GM12891 (cell line): ENCODE measurements around the gene PDZD2.

Source experiments
- PAX5 ChIP-seq: IDR thresholded peaks from 2 replicates; pipeline ENCODE4 v1.6.1; 2011; ENCODE audit warnings: low read length, moderate library complexity, mild to moderate bottlenecking; ENCODE audit not compliant: insufficient read depth, severe bottlenecking
- POLR2A ChIP-seq: IDR thresholded peaks from 2 replicates; pipeline ENCODE4 v1.6.1; 2011; ENCODE audit warnings: low read depth, low read length, control low read depth
- POLR2AphosphoS5 ChIP-seq: IDR thresholded peaks from 2 replicates; pipeline ENCODE4 v1.6.1; 2011; ENCODE audit warnings: low read depth, low read length, control low read depth
- SPI1 ChIP-seq: IDR thresholded peaks from 2 replicates; pipeline ENCODE4 v1.6.1; 2011; ENCODE audit warnings: low read depth, low read length, control low read depth
- TAF1 ChIP-seq: IDR thresholded peaks from 2 replicates; pipeline ENCODE4 v1.6.1; 2011; ENCODE audit warnings: low read depth, low read length, control low read depth

- TF ChIP-seq TAF1 (no peak), POLR2A (no peak), POLR2AphosphoS5 (no peak), PAX5 (no peak), SPI1 (no peak)
These were observed 433.1 kb downstream of the PDZD2 start for GRCh38 chr5:32072054-32072453.
